ENCODE data around the gene MINDY2.

The MINDY2 gene

DNA sequence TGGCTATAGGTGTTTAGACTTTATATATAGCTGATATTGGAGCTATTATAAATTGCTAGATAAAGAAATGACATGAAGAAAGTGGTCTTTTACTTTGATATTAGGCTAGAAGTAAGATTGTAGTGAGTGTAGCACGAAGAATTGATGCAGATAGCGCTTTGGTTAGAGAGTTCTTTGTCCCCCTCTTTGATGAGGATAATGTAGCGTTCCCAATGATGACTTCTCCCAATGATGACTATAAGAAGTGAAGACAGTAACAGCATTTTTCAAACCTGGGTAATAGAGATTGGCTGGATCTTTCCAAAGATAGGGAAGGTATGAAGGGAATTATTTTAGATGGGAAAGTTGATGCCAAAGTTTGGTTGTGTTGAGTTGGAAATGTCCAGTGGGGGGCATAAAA lies 4.3 kb downstream of the MINDY2 start:
- Histone ChIP-seq H3K4me1 (ENCODE audit: insufficient read depth, low read length, severe bottlenecking) (peaks cover 44% of the 10 kb centered on the region), H3K4me3 (ENCODE audit: low read depth, low read length, poor library complexity, severe bottlenecking) (no peak overlapping the region), H3K4me2 (ENCODE audit: low read length) (0 out of 2 replicates have a peak overlapping the region, but pooled peaks have one; percentile 57), H3K9ac (ENCODE audit: low read length) (no peak overlapping the region), H3F3A (ENCODE audit: insufficient read depth, low read length) (no peaks in the 10 kb centered on the region), H3K9me2 (ENCODE audit: low read depth, low read length) (no peaks in the 10 kb centered on the region), H3K27ac (ENCODE audit: low read depth, low read length, poor library complexity, severe bottlenecking) (no peak overlapping the region), H2AFZ (ENCODE audit: low read length) (no peak overlapping the region), H3K36me3 (ENCODE audit: insufficient read depth, low read length) (no peaks in the 10 kb centered on the region), H3K27me3 (ENCODE audit: insufficient read depth, low read length) (no peaks in the 10 kb centered on the region), H3K79me2 (ENCODE audit: insufficient read depth, low read length) (peaks cover 55% of the 10 kb centered on the region), H3K9me3 (ENCODE audit: low read length) (no peaks in the 10 kb centered on the region), H4K20me1 (ENCODE audit: insufficient read depth, low read length) (no peaks in the 10 kb centered on the region)
- TF ChIP-seq, protein P1, sequence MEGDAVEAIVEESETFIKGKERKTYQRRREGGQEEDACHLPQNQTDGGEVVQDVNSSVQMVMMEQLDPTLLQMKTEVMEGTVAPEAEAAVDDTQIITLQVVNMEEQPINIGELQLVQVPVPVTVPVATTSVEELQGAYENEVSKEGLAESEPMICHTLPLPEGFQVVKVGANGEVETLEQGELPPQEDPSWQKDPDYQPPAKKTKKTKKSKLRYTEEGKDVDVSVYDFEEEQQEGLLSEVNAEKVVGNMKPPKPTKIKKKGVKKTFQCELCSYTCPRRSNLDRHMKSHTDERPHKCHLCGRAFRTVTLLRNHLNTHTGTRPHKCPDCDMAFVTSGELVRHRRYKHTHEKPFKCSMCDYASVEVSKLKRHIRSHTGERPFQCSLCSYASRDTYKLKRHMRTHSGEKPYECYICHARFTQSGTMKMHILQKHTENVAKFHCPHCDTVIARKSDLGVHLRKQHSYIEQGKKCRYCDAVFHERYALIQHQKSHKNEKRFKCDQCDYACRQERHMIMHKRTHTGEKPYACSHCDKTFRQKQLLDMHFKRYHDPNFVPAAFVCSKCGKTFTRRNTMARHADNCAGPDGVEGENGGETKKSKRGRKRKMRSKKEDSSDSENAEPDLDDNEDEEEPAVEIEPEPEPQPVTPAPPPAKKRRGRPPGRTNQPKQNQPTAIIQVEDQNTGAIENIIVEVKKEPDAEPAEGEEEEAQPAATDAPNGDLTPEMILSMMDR (IDR thresholded peaks at IDR 0.05; ENCODE audit: low read length) = no peak
- no peak for TF ChIP-seq EZH2 (IDR thresholded peaks at IDR 0.05; ENCODE audit: borderline replicate concordance, low read length)

DNA sequence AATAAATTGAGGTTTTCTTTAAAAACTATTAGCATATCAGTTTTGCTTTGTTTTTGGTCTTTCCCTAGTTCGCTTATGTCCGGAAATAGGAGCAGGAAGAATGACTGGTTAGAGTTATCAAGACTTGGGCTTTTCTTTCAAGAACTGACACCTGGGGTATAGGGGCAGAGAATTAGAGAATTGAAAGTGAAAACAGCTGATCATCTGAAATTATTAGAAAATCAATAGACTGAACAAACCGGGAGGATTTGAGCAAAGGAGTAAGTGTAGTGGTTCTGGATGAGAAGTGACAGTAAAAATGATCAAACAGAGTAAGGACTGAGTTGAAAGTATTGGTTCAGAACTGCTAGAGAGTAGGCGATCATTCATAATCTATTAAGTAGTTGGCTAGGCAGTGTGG lies 6.0 kb downstream of the MINDY2 start:
- H3K4me3 ChIP-seq (ENCODE audit: low read depth, low read length, poor library complexity, severe bottlenecking) = no peak overlapping the region
- H3K27me3 ChIP-seq (ENCODE audit: insufficient read depth, low read length) = no peaks in the 10 kb centered on the region
- no peaks in the 10 kb centered on the region for H3K9me3 ChIP-seq (ENCODE audit: low read length)
- no peak overlapping the region for H3K4me2 ChIP-seq (ENCODE audit: low read length)
- no peaks in the 10 kb centered on the region for H3F3A ChIP-seq (ENCODE audit: insufficient read depth, low read length)
- no peaks in the 10 kb centered on the region for H3K36me3 ChIP-seq (ENCODE audit: insufficient read depth, low read length)
- no peaks in the 10 kb centered on the region for H3K9me2 ChIP-seq (ENCODE audit: low read depth, low read length)
- TF ChIP-seq, protein P1 (IDR thresholded peaks at IDR 0.05; ENCODE audit: low read length) = no peak
- TF ChIP-seq EZH2 (IDR thresholded peaks at IDR 0.05; ENCODE audit: borderline replicate concordance, low read length) = no peak
- peaks cover 40% of the 10 kb centered on the region for H3K4me1 ChIP-seq (ENCODE audit: insufficient read depth, low read length, severe bottlenecking)
- no peak overlapping the region for H2AFZ ChIP-seq (ENCODE audit: low read length)
- no peak overlapping the region for H3K9ac ChIP-seq (ENCODE audit: low read length)
- no peaks in the 10 kb centered on the region for H4K20me1 ChIP-seq (ENCODE audit: insufficient read depth, low read length)
- H3K79me2 ChIP-seq (ENCODE audit: insufficient read depth, low read length) = peaks cover 50% of the 10 kb centered on the region
- no peak overlapping the region for H3K27ac ChIP-seq (ENCODE audit: low read depth, low read length, poor library complexity, severe bottlenecking)

DNA sequence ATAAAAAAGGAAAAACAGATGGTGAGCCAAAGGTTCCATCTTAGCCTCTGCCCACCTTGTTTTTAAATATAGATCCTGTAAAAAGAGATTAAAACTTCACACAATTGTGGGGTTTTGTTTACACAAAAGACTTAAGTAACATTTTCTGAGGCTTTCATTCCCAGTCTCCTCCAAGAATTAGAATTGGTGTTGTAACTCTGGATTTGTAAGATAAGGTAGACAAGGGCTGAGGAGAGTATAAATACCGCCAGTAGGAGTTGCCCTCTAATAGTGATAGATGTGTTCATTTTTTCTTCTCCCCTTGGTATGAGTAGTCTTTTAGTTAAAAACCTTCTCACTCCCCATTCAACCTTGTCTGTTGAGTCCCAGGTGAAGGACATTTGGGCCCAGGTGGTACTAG lies 8.5 kb downstream of the MINDY2 start:
- H3K36me3 ChIP-seq (ENCODE audit: insufficient read depth, low read length) = no peaks in the 10 kb centered on the region
- H3K4me2 ChIP-seq (ENCODE audit: low read length) = no peak overlapping the region
- H3K9me2 ChIP-seq (ENCODE audit: low read depth, low read length) = no peaks in the 10 kb centered on the region
- TF ChIP-seq EZH2 (IDR thresholded peaks at IDR 0.05; ENCODE audit: borderline replicate concordance, low read length) = no peak
- TF ChIP-seq, protein P1 (IDR thresholded peaks at IDR 0.05; ENCODE audit: low read length) = no peak
- H3K79me2 ChIP-seq (ENCODE audit: insufficient read depth, low read length) = peaks cover 29% of the 10 kb centered on the region
- H3K9me3 ChIP-seq (ENCODE audit: low read length) = no peaks in the 10 kb centered on the region
- no peak overlapping the region for H3K4me3 ChIP-seq (ENCODE audit: low read depth, low read length, poor library complexity, severe bottlenecking)
- H3K4me1 ChIP-seq (ENCODE audit: insufficient read depth, low read length, severe bottlenecking) = peaks cover 16% of the 10 kb centered on the region
- no peak overlapping the region for H2AFZ ChIP-seq (ENCODE audit: low read length)
- H3K27me3 ChIP-seq (ENCODE audit: insufficient read depth, low read length) = no peaks in the 10 kb centered on the region
- no peak overlapping the region for H3K27ac ChIP-seq (ENCODE audit: low read depth, low read length, poor library complexity, severe bottlenecking)
- no peaks in the 10 kb centered on the region for H3F3A ChIP-seq (ENCODE audit: insufficient read depth, low read length)
- H3K9ac ChIP-seq (ENCODE audit: low read length) = no peak overlapping the region
- no peaks in the 10 kb centered on the region for H4K20me1 ChIP-seq (ENCODE audit: insufficient read depth, low read length)

Measured in OCI-LY1 (cell line).